Measurements from ENCODE around the gene SDK1.

SDK1 gene

DNA sequence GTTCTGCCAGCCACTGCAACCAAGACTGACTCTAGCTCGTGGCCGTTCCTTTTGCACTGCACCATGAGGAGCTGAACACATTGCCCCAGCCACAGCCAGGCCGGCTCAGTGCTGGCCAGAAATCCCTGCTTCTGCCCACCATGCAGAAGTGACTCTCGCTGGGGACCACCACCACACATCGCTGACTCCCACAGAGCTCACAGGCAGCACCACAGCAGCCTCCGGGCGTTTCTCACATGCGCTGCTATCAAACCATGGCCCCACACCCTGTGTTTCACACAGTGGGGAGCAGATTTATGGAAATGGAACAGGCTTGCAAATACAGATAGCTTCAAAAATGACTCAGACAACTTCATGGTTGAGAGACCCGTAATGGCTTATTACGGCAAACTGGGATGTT, 15.4 kb upstream of the SDK1 start:
- no peak for DNase-seq

DNA sequence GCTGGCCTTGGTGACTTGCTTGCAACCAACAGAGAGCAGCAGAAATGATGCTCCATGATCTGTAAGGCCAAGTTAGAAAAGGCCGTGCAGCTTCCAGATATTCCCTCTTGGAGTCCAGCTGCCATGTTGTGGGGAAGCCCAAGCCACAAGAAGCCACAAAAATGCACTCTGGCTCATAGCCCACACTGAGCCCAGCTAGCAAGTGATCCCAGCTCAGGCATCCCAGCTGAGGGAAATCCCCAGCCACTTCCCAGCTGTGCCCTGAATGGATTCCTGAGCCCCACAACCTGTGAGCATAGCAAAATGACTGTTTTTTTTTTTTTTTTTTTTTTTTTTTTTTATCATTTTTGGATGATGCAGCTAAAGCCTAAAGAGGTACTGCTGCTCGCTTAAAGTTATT, 11.1 kb upstream of the SDK1 start:
- no peak for DNase-seq

GRCh38 chr7:3292694-3293093, 8.4 kb upstream of the SDK1 start:
- no peak for DNase-seq

DNA sequence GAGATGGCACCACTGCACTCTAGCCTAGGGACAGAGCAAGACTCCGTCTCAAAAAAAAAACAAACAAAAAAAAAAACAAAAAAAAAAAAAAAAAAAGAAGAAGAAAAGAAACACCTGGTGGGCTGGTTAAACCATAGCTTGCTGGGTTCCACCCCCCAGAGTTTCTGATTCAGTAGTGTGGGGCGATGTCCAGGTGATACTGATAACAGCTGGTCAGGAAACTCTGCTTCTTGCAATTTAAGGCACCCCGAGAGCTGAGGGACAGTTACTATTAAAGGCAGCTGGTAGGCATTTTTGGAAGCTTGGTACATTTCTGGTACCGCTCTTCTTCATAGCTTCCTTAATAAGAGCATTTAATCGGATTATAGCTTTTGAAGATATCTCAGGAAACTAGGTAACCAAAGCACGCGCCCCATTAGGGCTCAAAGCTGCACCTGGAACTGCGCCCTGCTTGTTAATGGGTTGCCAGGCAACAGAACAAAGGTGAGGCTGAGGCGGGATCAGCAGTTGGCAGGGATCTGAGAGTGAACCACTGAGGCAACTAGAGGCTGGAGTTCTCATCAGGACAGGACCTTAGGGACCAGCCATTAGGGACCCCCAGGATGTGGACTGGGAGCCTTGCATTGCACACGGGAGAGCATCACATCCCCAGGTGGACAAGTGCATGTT, 6.5 kb upstream of the SDK1 start:
- DNase-seq = no peak

- no peak for DNase-seq
Measured at GRCh38 chr7:3297105-3297819, 3.8 kb upstream of the SDK1 start.

GRCh38 chr7:3300221-3300650, 816 bp upstream of the SDK1 start:
- no peak for DNase-seq

- DNase-seq = no peak
Measured at GRCh38 chr7:3301449-3301731, 338 bp downstream of the SDK1 start.

- DNase-seq = peak; percentile 21 to 65
Measured at GRCh38 chr7:3301831-3302618, 973 bp downstream of the SDK1 start.

- DNase-seq = no peak
Measured at GRCh38 chr7:3302681-3303320, 1.7 kb downstream of the SDK1 start.

- no peak for DNase-seq
Measured at GRCh38 chr7:3304131-3304530, 3.1 kb downstream of the SDK1 start.

DNA sequence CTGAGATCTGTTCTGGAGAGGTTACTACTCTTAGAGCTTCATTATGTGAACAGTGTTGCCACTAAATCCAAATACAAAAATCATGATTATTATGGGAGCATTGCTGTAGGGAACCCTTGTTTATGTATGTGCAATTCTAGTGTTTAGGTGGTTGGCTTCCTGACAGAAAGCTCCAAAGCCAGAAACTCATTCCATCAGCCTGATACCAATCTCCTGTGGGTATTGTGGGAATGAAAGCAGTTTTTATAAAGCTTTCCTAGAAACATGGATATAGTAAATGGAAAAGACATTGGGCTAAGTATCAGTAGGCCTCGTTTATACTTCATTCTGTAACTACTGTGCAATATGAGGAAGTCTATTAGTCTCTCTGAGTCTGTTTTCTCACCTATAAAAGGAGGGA, 6.4 kb downstream of the SDK1 start:
- no peak for DNase-seq

- DNase-seq = peak in 1 of 2 experiments; percentile 8
Measured at GRCh38 chr7:3309140-3309539, 8.1 kb downstream of the SDK1 start.

DNA sequence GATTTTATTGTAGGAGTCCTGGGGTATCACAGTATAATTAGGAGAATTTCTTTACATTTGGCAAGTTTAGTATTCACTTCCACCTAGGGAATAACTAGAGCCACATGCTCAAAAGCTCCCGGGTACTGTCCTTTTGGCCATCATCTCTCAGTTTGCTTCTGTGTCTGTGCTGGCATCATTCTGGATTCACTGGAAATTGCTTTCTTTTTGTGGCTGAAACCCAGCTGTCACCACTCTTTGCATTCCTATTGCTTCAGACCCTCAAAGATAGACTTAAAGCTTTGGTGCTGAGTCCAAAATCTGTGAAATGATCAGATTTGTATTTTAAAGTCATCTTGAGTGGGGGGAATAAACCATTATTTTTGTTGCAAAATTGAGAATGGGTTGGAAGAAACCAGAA, 8.9 kb downstream of the SDK1 start:
- no peak for DNase-seq

GRCh38 chr7:3310884-3311283, 9.8 kb downstream of the SDK1 start:
- no peak for DNase-seq

DNA sequence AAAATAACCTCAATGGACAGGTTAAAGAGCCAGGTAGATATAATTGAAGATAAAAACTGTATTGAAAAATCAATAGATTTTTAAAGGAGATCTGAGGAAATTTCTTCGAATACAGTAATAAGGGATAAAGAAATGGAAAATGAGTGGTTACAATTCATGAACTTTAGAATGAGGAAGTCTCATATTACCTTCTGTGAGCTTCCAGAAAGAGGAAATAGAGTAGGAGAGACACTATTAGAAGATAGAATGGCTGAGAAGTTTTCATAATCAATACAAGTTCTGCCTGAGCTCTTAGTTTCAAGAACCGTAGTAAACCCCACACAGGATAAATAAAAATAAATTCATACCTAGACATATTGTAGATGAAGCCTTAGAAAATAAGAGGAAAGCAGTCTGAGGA, 11.5 kb downstream of the SDK1 start:
- no peak for DNase-seq

GRCh38 chr7:3318874-3319273, 17.8 kb downstream of the SDK1 start:
- no peak for DNase-seq

- DNase-seq = no peak
Measured at GRCh38 chr7:3321206-3321605, 20.2 kb downstream of the SDK1 start.

- no peak for DNase-seq
Measured at GRCh38 chr7:3321745-3322144, 20.7 kb downstream of the SDK1 start.

GRCh38 chr7:3326246-3326645, 25.2 kb downstream of the SDK1 start:
- DNase-seq = no peak

GRCh38 chr7:3327099-3327498, 26.0 kb downstream of the SDK1 start:
- no peak for DNase-seq

DNA sequence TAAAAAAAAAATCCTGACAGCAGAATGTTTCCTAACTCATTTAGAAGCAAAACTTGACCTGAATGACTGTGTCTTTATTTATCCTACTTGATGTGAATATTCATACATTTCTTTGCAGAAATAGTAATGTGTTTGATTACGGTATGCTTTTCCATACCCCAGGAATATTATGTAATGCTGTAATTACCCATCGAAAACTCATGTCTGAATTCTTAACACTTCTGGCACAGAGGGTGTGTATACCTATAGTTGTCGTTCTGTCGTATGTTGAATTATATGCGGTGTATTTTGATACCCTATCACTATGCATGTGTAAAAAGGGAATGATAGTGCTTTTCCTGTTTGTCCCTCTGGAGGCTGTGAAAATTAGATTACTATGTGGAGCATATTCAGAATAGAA, 26.6 kb downstream of the SDK1 start:
- DNase-seq = no peak

DNA sequence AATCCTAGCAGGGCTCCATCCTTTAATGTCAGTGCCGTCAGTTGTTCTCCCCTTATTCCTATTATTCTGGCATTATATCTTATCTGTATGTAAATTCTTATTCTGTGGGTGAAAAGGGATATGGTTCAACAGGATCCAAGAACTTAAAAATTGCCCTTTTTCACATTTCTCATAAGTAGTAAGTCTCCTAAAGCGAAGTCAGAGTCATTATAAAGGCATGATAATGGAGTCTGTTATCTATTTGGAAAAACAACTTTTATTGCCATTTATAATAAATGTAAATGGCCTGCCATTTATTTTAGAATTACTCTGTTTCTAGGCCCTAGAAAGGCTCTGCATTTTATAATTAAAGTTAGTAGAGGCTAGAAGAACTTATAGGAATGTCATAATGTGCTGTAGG, 31.3 kb downstream of the SDK1 start:
- no peak for DNase-seq

- no peak for DNase-seq
Measured at GRCh38 chr7:3333861-3334260, 32.8 kb downstream of the SDK1 start.

All from SW 1271 (cell line).